Stimulated activated naive B cell treated with anti-CD40 and anti-IgM and Interleukin-4, amounts not matched to agents 10 μg/mL and 1 μg/mL and 100 μg/mL, for 72 hours (primary cell): ENCODE data around the gene HGFAC.
A peak's percentile ranks its signal among the peaks of the same experiment; 100 is the strongest.

Experiments used
- ATAC-seq, 2 donors: fragments of 150-1000 bp; cut with Tn5 transposase; replicated peaks; 2 replicates each; pipeline ENCODE4 v1.10.0; 2021; ENCODE audit warnings: moderate library complexity in 1 of 2
- DNase-seq: peaks from one replicate; pipeline ENCODE4 v3.0.0; 2021
- H3K27ac Mint-ChIP-seq: one replicate; pipeline ENCODE4 v1.8.0; 2022; ENCODE audit warnings: mild to moderate bottlenecking, mixed read lengths
- H3K27me3 Mint-ChIP-seq, 2 donors: one replicate each; pipeline ENCODE4 v1.8.0; 2022; ENCODE audit warnings: mixed read lengths in 2 of 2
- H3K36me3 Mint-ChIP-seq, 2 donors: one replicate each; pipeline ENCODE4 v1.8.0; 2022; ENCODE audit warnings: mixed read lengths in 2 of 2, mild to moderate bottlenecking in 1 of 2
- H3K4me1 Mint-ChIP-seq, 2 donors: one replicate each; pipeline ENCODE4 v1.8.0; 2022; ENCODE audit warnings: mixed read lengths in 2 of 2, mild to moderate bottlenecking in 1 of 2
- H3K4me3 Mint-ChIP-seq, 2 donors: one replicate each; pipeline ENCODE4 v1.8.0; 2022; ENCODE audit warnings: mild to moderate bottlenecking in 2 of 2, mixed read lengths in 2 of 2, moderate library complexity in 1 of 2
- H3K9me3 Mint-ChIP-seq, 2 donors: one replicate each; pipeline ENCODE4 v1.8.0; 2022; ENCODE audit warnings: mixed read lengths in 2 of 2, mild to moderate bottlenecking in 1 of 2

The HGFAC gene

GRCh38 chr4:3441501-3442459 is at the start of gene HGFAC:
HGFAC (plus strand) TSS chr4:3441968; CDS start chr4:3442002, 34 bp downstream.
- H3K4me1 Mint-ChIP-seq, result peaks cover 0 to 1% of the 10 kb centered on the region in 2 donors
- ATAC-seq, result no peak
- H3K36me3 Mint-ChIP-seq, result no peaks in the 10 kb centered on the region
- no peak within 1 kb of the TSS for H3K4me3 Mint-ChIP-seq
- DNase-seq, result no peak
- no peak within 1 kb of the TSS for H3K27ac Mint-ChIP-seq
- no peaks in the 10 kb centered on the region for H3K27me3 Mint-ChIP-seq
- no peaks in the 10 kb centered on the region for H3K9me3 Mint-ChIP-seq

GRCh38 chr4:3392321-3392720 is 49.4 kb upstream of the HGFAC start:
- Mint-ChIP-seq H3K36me3 (no peaks in the 10 kb centered on the region), H3K4me1 (peaks cover 21 to 32% of the 10 kb centered on the region in 2 donors), H3K27ac (no peak overlapping the region), H3K27me3 (peaks cover 23 to 24% of the 10 kb centered on the region in 2 donors), H3K9me3 (no peaks in the 10 kb centered on the region), H3K4me3 (no peak overlapping the region)
- ATAC-seq (no peak), DNase-seq (no peak)

- H3K9me3 Mint-ChIP-seq, result no peaks in the 10 kb centered on the region
- DNase-seq (no peak), ATAC-seq (no peak)
- H3K27ac Mint-ChIP-seq, result no peak overlapping the region
- H3K27me3 Mint-ChIP-seq, result peaks cover 23 to 24% of the 10 kb centered on the region in 2 donors
- no peak overlapping the region for H3K4me3 Mint-ChIP-seq
- H3K4me1 Mint-ChIP-seq, result peaks cover 15 to 25% of the 10 kb centered on the region in 2 donors
- no peaks in the 10 kb centered on the region for H3K36me3 Mint-ChIP-seq
These were observed 48.6 kb upstream of the HGFAC start for GRCh38 chr4:3393171-3393570.

GRCh38 chr4:3396600-3396999 is 45.2 kb upstream of the HGFAC start:
- Mint-ChIP-seq H3K36me3 (no peaks in the 10 kb centered on the region), H3K27ac (no peak overlapping the region), H3K4me1 (peaks cover 7 to 17% of the 10 kb centered on the region in 2 donors), H3K9me3 (no peaks in the 10 kb centered on the region), H3K4me3 (no peak overlapping the region), H3K27me3 (peaks cover 12% of the 10 kb centered on the region in 2 donors)
- DNase-seq, result no peak
- no peak for ATAC-seq

- Mint-ChIP-seq H3K36me3 (no peaks in the 10 kb centered on the region), H3K27ac (no peak overlapping the region), H3K27me3 (peaks cover 10 to 12% of the 10 kb centered on the region in 2 donors), H3K9me3 (no peaks in the 10 kb centered on the region), H3K4me3 (no peak overlapping the region), H3K4me1 (peaks cover 7 to 17% of the 10 kb centered on the region in 2 donors)
- ATAC-seq (no peak), DNase-seq (no peak)
These were observed 44.6 kb upstream of the HGFAC start for GRCh38 chr4:3397128-3397527.

- DNase-seq (no peak), ATAC-seq (peak in 1 of 2 donors; percentile 34)
- no peak overlapping the region for H3K4me3 Mint-ChIP-seq
- H3K4me1 Mint-ChIP-seq, result peaks cover 7 to 17% of the 10 kb centered on the region in 2 donors
- no peaks in the 10 kb centered on the region for H3K36me3 Mint-ChIP-seq
- peaks cover 0 to 1% of the 10 kb centered on the region in 2 donors for H3K9me3 Mint-ChIP-seq
- H3K27me3 Mint-ChIP-seq, result no peaks in the 10 kb centered on the region
- H3K27ac Mint-ChIP-seq, result peak overlapping the region; percentile 49
These were observed 42.2 kb upstream of the HGFAC start for GRCh38 chr4:3399277-3400194.

- no peaks in the 10 kb centered on the region for H3K36me3 Mint-ChIP-seq
These were observed 40.2 kb upstream of the HGFAC start for GRCh38 chr4:3401436-3402171.

GRCh38 chr4:3402491-3403347 is 39.0 kb upstream of the HGFAC start:
- Mint-ChIP-seq H3K9me3 (peaks cover 0 to 1% of the 10 kb centered on the region in 2 donors), H3K4me3 (no peak overlapping the region), H3K27ac (no peak overlapping the region), H3K36me3 (no peaks in the 10 kb centered on the region), H3K4me1 (peaks cover 7 to 17% of the 10 kb centered on the region in 2 donors), H3K27me3 (no peaks in the 10 kb centered on the region)
- DNase-seq (no peak), ATAC-seq (no peak)

More at GRCh38 chr4:3401436-3402171, 40.2 kb upstream of the HGFAC start:
- DNase-seq (no peak), ATAC-seq (no peak)
- no peak overlapping the region for H3K27ac Mint-ChIP-seq
- no peak overlapping the region for H3K4me3 Mint-ChIP-seq
- H3K4me1 Mint-ChIP-seq, result peaks cover 7 to 17% of the 10 kb centered on the region in 2 donors
- no peaks in the 10 kb centered on the region for H3K27me3 Mint-ChIP-seq
- peaks cover 0 to 1% of the 10 kb centered on the region in 2 donors for H3K9me3 Mint-ChIP-seq

GRCh38 chr4:3403348-3403906 is 38.3 kb upstream of the HGFAC start:
- Mint-ChIP-seq H3K36me3 (no peaks in the 10 kb centered on the region), H3K4me1 (peaks cover 7 to 13% of the 10 kb centered on the region in 2 donors), H3K9me3 (peaks cover 0 to 1% of the 10 kb centered on the region in 2 donors), H3K27me3 (no peaks in the 10 kb centered on the region), H3K27ac (no peak overlapping the region), H3K4me3 (no peak overlapping the region)
- ATAC-seq, result no peak
- DNase-seq, result no peak

GRCh38 chr4:3404546-3404945 is 37.2 kb upstream of the HGFAC start:
- no peak for DNase-seq
- Mint-ChIP-seq H3K27ac (no peak overlapping the region), H3K4me1 (peaks cover 2 to 5% of the 10 kb centered on the region in 2 donors), H3K27me3 (no peaks in the 10 kb centered on the region), H3K36me3 (no peaks in the 10 kb centered on the region), H3K9me3 (peaks cover 0 to 1% of the 10 kb centered on the region in 2 donors), H3K4me3 (no peak overlapping the region)
- ATAC-seq, result no peak

- Mint-ChIP-seq H3K4me3 (no peak overlapping the region), H3K36me3 (no peaks in the 10 kb centered on the region), H3K27ac (no peak overlapping the region), H3K9me3 (peaks cover 0 to 1% of the 10 kb centered on the region in 2 donors), H3K4me1 (no peaks in the 10 kb centered on the region), H3K27me3 (no peaks in the 10 kb centered on the region)
- ATAC-seq (no peak), DNase-seq (no peak)
These were observed 36.6 kb upstream of the HGFAC start for GRCh38 chr4:3405176-3405575.

GRCh38 chr4:3406021-3406420 is 35.7 kb upstream of the HGFAC start:
- Mint-ChIP-seq H3K27ac (no peak overlapping the region), H3K27me3 (no peaks in the 10 kb centered on the region), H3K4me3 (no peak overlapping the region), H3K9me3 (peaks cover 0 to 1% of the 10 kb centered on the region in 2 donors), H3K4me1 (no peaks in the 10 kb centered on the region), H3K36me3 (no peaks in the 10 kb centered on the region)
- DNase-seq (no peak), ATAC-seq (no peak)

- no peaks in the 10 kb centered on the region for H3K27me3 Mint-ChIP-seq
- no peak for ATAC-seq
- H3K36me3 Mint-ChIP-seq, result no peaks in the 10 kb centered on the region
- peaks cover 0 to 1% of the 10 kb centered on the region in 2 donors for H3K9me3 Mint-ChIP-seq
- no peak overlapping the region for H3K27ac Mint-ChIP-seq
- H3K4me3 Mint-ChIP-seq, result no peak overlapping the region
- no peak for DNase-seq
- H3K4me1 Mint-ChIP-seq, result no peaks in the 10 kb centered on the region
These were observed 35.3 kb upstream of the HGFAC start for GRCh38 chr4:3406431-3406830.
